Measurements from ENCODE around the gene OR52W1.

OR52W1 gene, protein sequence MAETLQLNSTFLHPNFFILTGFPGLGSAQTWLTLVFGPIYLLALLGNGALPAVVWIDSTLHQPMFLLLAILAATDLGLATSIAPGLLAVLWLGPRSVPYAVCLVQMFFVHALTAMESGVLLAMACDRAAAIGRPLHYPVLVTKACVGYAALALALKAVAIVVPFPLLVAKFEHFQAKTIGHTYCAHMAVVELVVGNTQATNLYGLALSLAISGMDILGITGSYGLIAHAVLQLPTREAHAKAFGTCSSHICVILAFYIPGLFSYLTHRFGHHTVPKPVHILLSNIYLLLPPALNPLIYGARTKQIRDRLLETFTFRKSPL

DNA sequence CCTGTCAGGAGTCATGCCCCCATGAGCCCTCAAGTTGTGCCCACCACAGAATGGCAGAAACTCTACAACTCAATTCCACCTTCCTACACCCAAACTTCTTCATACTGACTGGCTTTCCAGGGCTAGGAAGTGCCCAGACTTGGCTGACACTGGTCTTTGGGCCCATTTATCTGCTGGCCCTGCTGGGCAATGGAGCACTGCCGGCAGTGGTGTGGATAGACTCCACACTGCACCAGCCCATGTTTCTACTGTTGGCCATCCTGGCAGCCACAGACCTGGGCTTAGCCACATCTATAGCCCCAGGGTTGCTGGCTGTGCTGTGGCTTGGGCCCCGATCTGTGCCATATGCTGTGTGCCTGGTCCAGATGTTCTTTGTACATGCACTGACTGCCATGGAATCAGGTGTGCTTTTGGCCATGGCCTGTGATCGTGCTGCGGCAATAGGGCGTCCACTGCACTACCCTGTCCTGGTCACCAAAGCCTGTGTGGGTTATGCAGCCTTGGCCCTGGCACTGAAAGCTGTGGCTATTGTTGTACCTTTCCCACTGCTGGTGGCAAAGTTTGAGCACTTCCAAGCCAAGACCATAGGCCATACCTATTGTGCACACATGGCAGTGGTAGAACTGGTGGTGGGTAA, at the start of gene OR52W1:
OR52W1 (plus strand) TSS at position 51 of the 637 bp plus-strand sequence; CDS start at position 51, 0 bp downstream.
- Histone ChIP-seq H3K4me1 (no peaks in the 10 kb centered on the region), H3K9me3 (no peaks in the 10 kb centered on the region), H3K27me3 (no peaks in the 10 kb centered on the region), H3K36me3 (peaks cover 0 to 5% (median under 1%) of the 10 kb centered on the region in 3 donors), H3K27ac (no peak within 1 kb of the TSS), H3K4me3 (no peak within 1 kb of the TSS)
- DNase-seq: no peak
- TF ChIP-seq, protein P1, sequence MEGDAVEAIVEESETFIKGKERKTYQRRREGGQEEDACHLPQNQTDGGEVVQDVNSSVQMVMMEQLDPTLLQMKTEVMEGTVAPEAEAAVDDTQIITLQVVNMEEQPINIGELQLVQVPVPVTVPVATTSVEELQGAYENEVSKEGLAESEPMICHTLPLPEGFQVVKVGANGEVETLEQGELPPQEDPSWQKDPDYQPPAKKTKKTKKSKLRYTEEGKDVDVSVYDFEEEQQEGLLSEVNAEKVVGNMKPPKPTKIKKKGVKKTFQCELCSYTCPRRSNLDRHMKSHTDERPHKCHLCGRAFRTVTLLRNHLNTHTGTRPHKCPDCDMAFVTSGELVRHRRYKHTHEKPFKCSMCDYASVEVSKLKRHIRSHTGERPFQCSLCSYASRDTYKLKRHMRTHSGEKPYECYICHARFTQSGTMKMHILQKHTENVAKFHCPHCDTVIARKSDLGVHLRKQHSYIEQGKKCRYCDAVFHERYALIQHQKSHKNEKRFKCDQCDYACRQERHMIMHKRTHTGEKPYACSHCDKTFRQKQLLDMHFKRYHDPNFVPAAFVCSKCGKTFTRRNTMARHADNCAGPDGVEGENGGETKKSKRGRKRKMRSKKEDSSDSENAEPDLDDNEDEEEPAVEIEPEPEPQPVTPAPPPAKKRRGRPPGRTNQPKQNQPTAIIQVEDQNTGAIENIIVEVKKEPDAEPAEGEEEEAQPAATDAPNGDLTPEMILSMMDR (IDR thresholded peaks at IDR 0.05): no peak
- intact Hi-C loops (cut with DNase I; ENCODE audit: low total_unique reads): no loop called here

DNA sequence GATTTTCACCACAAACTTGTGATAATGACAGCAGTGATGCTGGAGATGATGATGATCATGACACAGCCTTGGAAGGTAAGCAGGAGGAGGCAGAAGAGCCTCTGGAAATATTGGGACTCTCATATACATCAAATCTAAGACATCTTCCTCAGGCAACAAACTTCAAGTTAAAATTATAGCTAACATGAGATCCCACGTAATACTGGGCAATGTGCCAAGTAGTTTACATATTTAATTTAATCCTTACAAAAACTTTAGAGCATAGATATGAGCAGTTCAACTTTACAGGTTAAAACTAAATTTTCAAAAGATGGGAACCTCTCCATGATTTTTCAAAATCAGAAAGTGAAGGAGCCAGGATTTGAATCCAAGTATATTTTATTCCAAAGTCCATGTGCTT, 47.9 kb upstream of the OR52W1 start:
- TF ChIP-seq, protein P1 (IDR thresholded peaks at IDR 0.05): no peak
- Histone ChIP-seq H3K36me3 (no peaks in the 10 kb centered on the region), H3K27ac (no peak overlapping the region), H3K4me1 (no peaks in the 10 kb centered on the region), H3K4me3 (no peak overlapping the region), H3K27me3 (no peaks in the 10 kb centered on the region), H3K9me3 (no peaks in the 10 kb centered on the region)
- intact Hi-C loops (cut with DNase I; ENCODE audit: low total_unique reads): no loop called here
- no peak for DNase-seq

DNA sequence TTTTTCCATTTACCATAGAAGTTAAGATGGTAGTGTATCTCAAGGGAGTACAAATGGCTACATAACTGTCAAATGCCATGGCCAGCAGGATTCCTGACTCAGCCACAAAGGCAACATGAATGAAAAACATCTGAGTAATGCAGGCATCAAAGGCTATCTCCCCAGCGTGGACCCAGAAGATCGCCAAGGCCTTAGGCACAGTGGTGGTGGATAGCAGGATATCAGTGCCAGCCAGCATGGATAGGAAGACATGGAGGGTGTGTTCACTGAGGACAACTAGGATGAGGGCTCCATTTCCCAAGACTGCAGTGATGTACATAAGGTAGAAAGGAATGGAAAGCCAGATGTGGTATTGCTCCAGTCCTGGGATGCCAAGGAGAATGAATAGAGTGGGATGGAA, 46.9 kb upstream of the OR52W1 start:
- intact Hi-C loops (cut with DNase I; ENCODE audit: low total_unique reads): no loop called here
- H3K4me1 ChIP-seq: no peaks in the 10 kb centered on the region
- TF ChIP-seq, protein P1 (IDR thresholded peaks at IDR 0.05): no peak
- H3K36me3 ChIP-seq: no peaks in the 10 kb centered on the region
- H3K9me3 ChIP-seq: no peaks in the 10 kb centered on the region
- DNase-seq: no peak
- H3K27ac ChIP-seq: no peak overlapping the region
- no peaks in the 10 kb centered on the region for H3K27me3 ChIP-seq
- no peak overlapping the region for H3K4me3 ChIP-seq

DNA sequence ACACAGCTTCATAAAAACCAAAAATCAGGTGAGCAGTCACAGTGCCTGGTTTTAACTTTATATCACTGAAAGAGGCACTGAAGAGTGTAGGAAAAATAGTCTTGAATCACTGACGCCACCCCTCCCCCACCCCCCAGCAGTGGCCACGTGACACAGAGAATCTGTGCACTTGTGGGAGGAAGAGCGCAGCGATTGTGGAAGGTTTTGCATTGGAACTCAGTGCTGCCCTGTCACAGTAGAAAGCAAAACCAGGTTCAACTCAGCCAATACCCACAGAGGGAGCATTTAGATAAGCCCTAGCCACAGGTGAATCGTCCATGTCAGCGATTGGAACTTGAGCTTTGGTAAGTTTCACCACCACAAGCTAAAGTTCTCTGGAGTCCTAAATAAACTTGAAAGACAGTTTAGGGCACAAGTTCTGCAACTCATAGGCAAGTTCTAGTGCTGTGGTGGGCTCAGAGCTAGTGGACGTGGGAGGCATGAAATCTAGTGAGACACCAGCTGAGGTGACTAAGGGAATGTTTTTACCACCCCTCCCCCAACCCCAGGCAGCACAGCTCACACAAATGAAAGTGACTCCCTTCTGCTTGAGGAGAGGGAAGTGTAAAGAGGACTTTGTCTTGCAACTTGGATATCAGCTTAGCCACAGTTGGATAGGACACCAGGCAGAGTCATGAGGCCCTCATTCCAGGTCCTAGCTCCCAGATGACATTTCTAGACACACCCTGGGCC, 42.2 kb upstream of the OR52W1 start:
- Histone ChIP-seq H3K36me3 (no peaks in the 10 kb centered on the region), H3K27ac (no peak overlapping the region), H3K4me3 (no peak overlapping the region), H3K27me3 (no peaks in the 10 kb centered on the region), H3K4me1 (no peaks in the 10 kb centered on the region), H3K9me3 (no peaks in the 10 kb centered on the region)
- TF ChIP-seq, protein P1 (IDR thresholded peaks at IDR 0.05): no peak
- intact Hi-C loops (cut with DNase I; ENCODE audit: low total_unique reads): no loop called here
- DNase-seq: no peak

DNA sequence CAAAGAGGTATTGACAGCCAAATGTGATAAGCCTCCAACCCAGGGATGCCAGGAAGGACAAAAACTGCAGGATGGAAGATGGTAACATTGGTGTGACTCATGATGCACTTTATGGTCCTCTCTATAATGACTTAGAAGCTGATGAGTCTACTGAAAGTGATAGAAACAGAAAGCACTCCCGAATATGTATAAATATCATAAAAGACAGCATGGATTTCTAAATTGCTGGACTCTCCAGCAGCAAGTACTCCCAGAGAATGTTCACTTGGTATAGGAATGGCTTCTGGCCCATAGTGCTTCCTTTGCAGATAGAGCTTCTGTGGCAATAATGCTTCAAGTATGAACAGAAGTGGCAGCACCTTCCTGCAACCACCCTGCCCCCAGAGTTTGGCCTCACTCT, 28.8 kb upstream of the OR52W1 start, which contains the start of gene OR52B2:
OR52B2 (minus strand) TSS at position 101 of the 400 bp plus-strand sequence; CDS start at position 101, 0 bp downstream.
- TF ChIP-seq, protein P1 (IDR thresholded peaks at IDR 0.05): no peak
- Histone ChIP-seq H3K27me3 (no peaks in the 10 kb centered on the region), H3K4me1 (no peaks in the 10 kb centered on the region), H3K4me3 (no peak within 1 kb of the TSS), H3K36me3 (no peaks in the 10 kb centered on the region), H3K9me3 (peaks cover 0 to 2% (median under 1%) of the 10 kb centered on the region in 3 donors), H3K27ac (no peak within 1 kb of the TSS)
- intact Hi-C loops (cut with DNase I; ENCODE audit: low total_unique reads): no loop called here
- DNase-seq: no peak

All from tibial artery (tissue), 4 donors.